ENCODE data around the gene NSG1.
"Not testable (repeated sequence)": the region's sequence is repeated elsewhere in the genome, so short reads cannot be mapped to it uniquely, and the experiment has no call there.

Gene NSG1

DNA sequence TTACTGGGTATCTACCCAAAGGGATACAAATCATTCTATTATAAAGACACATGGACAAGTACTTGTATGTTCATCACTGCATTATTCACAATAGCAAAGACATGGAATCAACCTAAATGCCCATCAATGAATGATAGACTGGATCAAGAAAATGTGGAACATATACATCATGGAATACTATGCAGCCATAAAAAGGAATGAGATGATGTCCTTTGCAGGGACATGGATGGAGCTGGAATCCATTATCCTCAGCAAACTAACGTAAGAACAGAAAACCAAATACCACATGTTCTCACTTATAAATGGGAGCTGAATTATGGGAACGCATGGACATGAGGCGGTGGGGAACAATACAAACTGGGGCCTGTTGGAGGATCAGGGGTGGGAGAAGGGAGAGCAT lies 78.3 kb downstream of the NSG1 start:
- in situ Hi-C loops (cut with MboI; ENCODE audit: low sequenced_read_pairs), result not testable (repeated sequence)

Data from hTERT RPE-1 (cell line).